NCI-H1930 (cell line): Measurements from ENCODE around the gene TP73.
"Not testable (repeated sequence)": the region's sequence is repeated elsewhere in the genome, so short reads cannot be mapped to it uniquely, and the experiment has no call there.

Experiments used
- DNase-seq, 2 experiments: peaks; one replicate each; lab custom pipeline; 2025; lab: John Stamatoyannopoulos, UW

The TP73 gene

GRCh38 chr1:3744646-3745045 is 92.3 kb downstream of the TP73 start:
- no peak for DNase-seq

GRCh38 chr1:3745071-3745470 is 92.8 kb downstream of the TP73 start:
- DNase-seq, result no peak

- DNase-seq, result no peak
These were observed 93.5 kb downstream of the TP73 start for GRCh38 chr1:3745590-3746381.

- no peak for DNase-seq
These were observed 94.1 kb downstream of the TP73 start for GRCh38 chr1:3746389-3746829.

GRCh38 chr1:3746830-3747521 is 94.7 kb downstream of the TP73 start:
- DNase-seq, result peak; percentile 82

GRCh38 chr1:3747522-3747848 is 95.2 kb downstream of the TP73 start:
- no peak for DNase-seq

- no peak for DNase-seq
These were observed 95.6 kb downstream of the TP73 start for GRCh38 chr1:3747903-3748302.

GRCh38 chr1:3748316-3748900 is 96.1 kb downstream of the TP73 start:
- DNase-seq, result not testable (repeated sequence)

- no peak for DNase-seq
These were observed 97.2 kb downstream of the TP73 start for GRCh38 chr1:3749512-3749911.

- no peak for DNase-seq
These were observed 98.4 kb downstream of the TP73 start for GRCh38 chr1:3750741-3751140.

GRCh38 chr1:3752400-3752945 is 100.2 kb downstream of the TP73 start, which contains the start of gene CCDC27:
CCDC27 (plus strand) TSS chr1:3752450; CDS start chr1:3752482, 32 bp downstream.
- DNase-seq, result no peak

- DNase-seq, result no peak
These were observed 101.5 kb downstream of the TP73 start for GRCh38 chr1:3753656-3754454.

GRCh38 chr1:3756394-3756793 is 104.1 kb downstream of the TP73 start:
- no peak for DNase-seq

GRCh38 chr1:3759164-3759563 is 106.8 kb downstream of the TP73 start:
- no peak for DNase-seq

- no peak for DNase-seq
These were observed 107.5 kb downstream of the TP73 start for GRCh38 chr1:3759796-3760195.

GRCh38 chr1:3761296-3762010 is 109.1 kb downstream of the TP73 start:
- DNase-seq, result no peak

- DNase-seq, result no peak
These were observed 110.0 kb downstream of the TP73 start for GRCh38 chr1:3762151-3762872.

- no peak for DNase-seq
These were observed 110.5 kb downstream of the TP73 start for GRCh38 chr1:3762873-3763228.

- no peak for DNase-seq
These were observed 111.2 kb downstream of the TP73 start for GRCh38 chr1:3763351-3764125.
